C4-2B (cell line): Measurements from ENCODE around the gene INKA1.

ENCODE experiments used
- H3K27ac ChIP-seq: fragments of 450-650 bp; 2 replicates; pipeline ENCODE4 v1.5.1; 2017
- ZFX ChIP-seq: fragments of 450-650 bp; IDR thresholded peaks from 2 replicates; pipeline ENCODE4 v1.6.1; 2017
- TF ChIP-seq, protein P1 (sequence below): fragments of 450-650 bp; conservative IDR thresholded peaks from 2 replicates; pipeline ENCODE4 v1.5.1; 2017; ENCODE audit warnings: mild to moderate bottlenecking

Gene INKA1

GRCh38 chr3:49802719-49803464 lies at the start of gene INKA1:
Gene INKA1 (plus strand): TSS chr3:49803261. CDS start chr3:49803393, 132 bp downstream.
- H3K27ac ChIP-seq = no peak within 1 kb of the TSS

GRCh38 chr3:49754536-49754935 lies 48.5 kb upstream of the INKA1 start:
- H3K27ac ChIP-seq = no peak overlapping the region
- TF ChIP-seq, protein P1, sequence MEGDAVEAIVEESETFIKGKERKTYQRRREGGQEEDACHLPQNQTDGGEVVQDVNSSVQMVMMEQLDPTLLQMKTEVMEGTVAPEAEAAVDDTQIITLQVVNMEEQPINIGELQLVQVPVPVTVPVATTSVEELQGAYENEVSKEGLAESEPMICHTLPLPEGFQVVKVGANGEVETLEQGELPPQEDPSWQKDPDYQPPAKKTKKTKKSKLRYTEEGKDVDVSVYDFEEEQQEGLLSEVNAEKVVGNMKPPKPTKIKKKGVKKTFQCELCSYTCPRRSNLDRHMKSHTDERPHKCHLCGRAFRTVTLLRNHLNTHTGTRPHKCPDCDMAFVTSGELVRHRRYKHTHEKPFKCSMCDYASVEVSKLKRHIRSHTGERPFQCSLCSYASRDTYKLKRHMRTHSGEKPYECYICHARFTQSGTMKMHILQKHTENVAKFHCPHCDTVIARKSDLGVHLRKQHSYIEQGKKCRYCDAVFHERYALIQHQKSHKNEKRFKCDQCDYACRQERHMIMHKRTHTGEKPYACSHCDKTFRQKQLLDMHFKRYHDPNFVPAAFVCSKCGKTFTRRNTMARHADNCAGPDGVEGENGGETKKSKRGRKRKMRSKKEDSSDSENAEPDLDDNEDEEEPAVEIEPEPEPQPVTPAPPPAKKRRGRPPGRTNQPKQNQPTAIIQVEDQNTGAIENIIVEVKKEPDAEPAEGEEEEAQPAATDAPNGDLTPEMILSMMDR = no peak
- TF ChIP-seq ZFX = no peak

More at GRCh38 chr3:49802719-49803464, at the start of gene INKA1:
- no peak for TF ChIP-seq ZFX
- TF ChIP-seq, protein P1 = peak; percentile 90

- no peak overlapping the region for H3K27ac ChIP-seq
- TF ChIP-seq, protein P1 = no peak
- TF ChIP-seq ZFX = no peak
Measured at GRCh38 chr3:49756036-49756435, 47.0 kb upstream of the INKA1 start.

- H3K27ac ChIP-seq = no peak overlapping the region
- TF ChIP-seq, protein P1 = no peak
- TF ChIP-seq ZFX = no peak
Measured at GRCh38 chr3:49757197-49757596, 45.9 kb upstream of the INKA1 start.

DNA sequence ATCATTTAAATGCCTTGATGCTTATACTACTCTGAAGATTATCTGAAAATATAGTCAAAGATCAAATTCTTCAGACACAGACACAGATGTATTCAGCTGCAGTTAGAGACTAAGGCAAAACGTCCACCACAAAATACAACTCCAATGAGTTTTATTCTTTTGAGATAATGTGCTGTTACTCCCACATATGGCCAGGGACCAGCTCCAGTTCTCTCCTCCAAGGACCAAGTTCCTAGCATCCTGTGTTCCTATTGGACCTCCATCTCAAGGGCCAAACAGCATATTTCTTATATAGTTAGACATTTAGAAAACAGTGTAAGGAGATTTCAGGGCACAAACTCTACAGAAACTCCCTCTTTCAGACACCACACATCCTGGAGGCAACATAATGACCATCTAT lies 43.8 kb upstream of the INKA1 start:
- H3K27ac ChIP-seq = no peak overlapping the region
- TF ChIP-seq ZFX = no peak
- TF ChIP-seq, protein P1 = no peak

DNA sequence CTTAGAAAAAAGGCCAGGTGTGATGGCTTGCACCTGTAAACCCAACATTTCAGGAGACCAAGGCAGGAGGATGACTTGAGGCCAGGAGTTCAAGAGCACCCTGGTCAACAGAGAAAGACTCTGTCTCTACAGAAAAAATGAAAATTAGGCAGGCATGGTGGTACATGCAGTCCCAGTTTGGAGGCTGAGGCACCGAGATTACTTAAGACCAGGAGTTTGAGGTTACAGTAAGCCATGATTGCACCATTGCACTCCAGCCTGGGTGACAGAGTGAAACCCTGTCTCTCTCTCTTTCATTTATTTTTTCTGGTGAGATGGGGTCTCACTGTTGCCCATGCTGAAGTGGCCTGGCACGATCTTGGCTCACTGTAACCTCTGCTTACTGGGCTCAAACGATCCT lies 41.4 kb upstream of the INKA1 start:
- TF ChIP-seq ZFX = no peak
- TF ChIP-seq, protein P1 = no peak

GRCh38 chr3:49763981-49764380 lies 39.1 kb upstream of the INKA1 start:
- TF ChIP-seq, protein P1 = no peak
- no peak for TF ChIP-seq ZFX
- H3K27ac ChIP-seq = no peak overlapping the region

More for the DNA sequence above, 41.4 kb upstream of the INKA1 start:
- H3K27ac ChIP-seq = no peak overlapping the region
